Cardiac muscle cell (in vitro differentiated cells and primary cell): Measurements from ENCODE around the gene CHST11. TPM values are rescaled to one million over a fixed set of nuclear protein-coding genes. Genes with fewer than 3 reads are reported as not detected.
A peak's percentile ranks its signal among the peaks of the same experiment; 100 is the strongest.

Source experiments
- DNase-seq, 2 donors: peaks; one replicate each; pipeline versions ENCODE4 v3.0.0 to v3.0.0-alpha.2; 2010 to 2017; ENCODE audit warnings: low read depth in 1 of 2, low spot score in 1 of 2
- H3K27ac ChIP-seq: fragments of 200-600 bp; sonication (generic); 2 replicates; pipeline ENCODE4 v1.5.1; 2016
- H3K27me3 ChIP-seq: fragments of 200-600 bp; sonication (generic); 2 replicates; pipeline ENCODE4 v1.6.0; 2016; ENCODE audit warnings: control low read depth
- H3K36me3 ChIP-seq: fragments of 200-600 bp; sonication (generic); 2 replicates; pipeline ENCODE4 v1.5.1; 2016; ENCODE audit warnings: control low read depth
- H3K4me1 ChIP-seq: fragments of 200-600 bp; sonication (generic); 2 replicates; pipeline ENCODE4 v1.8.1; 2017; ENCODE audit warnings: low read depth, mild to moderate bottlenecking, mixed run types
- H3K4me3 ChIP-seq: fragments of 200-600 bp; sonication (generic); 2 replicates; pipeline ENCODE4 v1.5.1; 2016; ENCODE audit warnings: mild to moderate bottlenecking
- H3K9me3 ChIP-seq: fragments of 200-600 bp; sonication (generic); 2 replicates; pipeline ENCODE4 v1.5.1; 2017; ENCODE audit warnings: low read depth, mild to moderate bottlenecking, control low read depth
- polyA plus RNA-seq: library from polyadenylated mRNA; unstranded; fragments of >200 nt; fragmentation: Nextera tagmentation; extraction: Ambion mirVana; gene quantifications from 2 replicates; pipeline ENCODE4 v1.2.1, GENCODE V29; 2016
- total RNA-seq: library from RNA; depleted of rRNA; stranded (reverse); fragments of >200 nt; gene quantifications from 2 replicates; pipeline ENCODE4 v1.2.3, GENCODE V29; 2016
- TF ChIP-seq, protein P1 (sequence below): IDR thresholded peaks from 2 replicates; pipeline ENCODE4 v1.5.1; 2012; ENCODE audit warnings: low read depth, mild to moderate bottlenecking, low read length

The CHST11 gene
- total and polyA plus RNA-seq, 2 experiments from 2014 or later: 24.2 to 39.8 TPM

DNA sequence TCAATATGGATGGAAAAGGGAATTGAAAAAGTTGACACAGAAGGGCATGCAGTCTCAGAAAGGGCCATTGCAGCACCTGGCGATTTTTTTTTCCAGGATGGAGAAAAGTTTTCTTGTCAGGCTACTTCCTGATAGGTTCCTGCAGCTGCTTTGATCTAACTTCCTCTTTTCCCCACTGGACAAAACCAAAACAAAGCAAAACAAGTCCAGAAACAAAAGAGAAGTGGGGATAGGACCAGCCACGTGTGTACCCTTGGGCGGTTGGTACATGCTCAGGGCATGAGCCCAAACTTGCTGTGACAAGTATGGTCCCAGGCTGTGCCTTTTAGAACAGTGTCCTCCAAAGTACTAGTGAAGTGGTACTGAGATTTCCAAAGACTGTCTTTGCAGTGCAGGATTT lies 89.8 kb downstream of the CHST11 start:
- no peaks in the 10 kb centered on the region for H3K27me3 ChIP-seq
- no peak for DNase-seq
- no peak overlapping the region for H3K4me3 ChIP-seq
- peaks cover 8% of the 10 kb centered on the region for H3K4me1 ChIP-seq
- TF ChIP-seq, protein P1, sequence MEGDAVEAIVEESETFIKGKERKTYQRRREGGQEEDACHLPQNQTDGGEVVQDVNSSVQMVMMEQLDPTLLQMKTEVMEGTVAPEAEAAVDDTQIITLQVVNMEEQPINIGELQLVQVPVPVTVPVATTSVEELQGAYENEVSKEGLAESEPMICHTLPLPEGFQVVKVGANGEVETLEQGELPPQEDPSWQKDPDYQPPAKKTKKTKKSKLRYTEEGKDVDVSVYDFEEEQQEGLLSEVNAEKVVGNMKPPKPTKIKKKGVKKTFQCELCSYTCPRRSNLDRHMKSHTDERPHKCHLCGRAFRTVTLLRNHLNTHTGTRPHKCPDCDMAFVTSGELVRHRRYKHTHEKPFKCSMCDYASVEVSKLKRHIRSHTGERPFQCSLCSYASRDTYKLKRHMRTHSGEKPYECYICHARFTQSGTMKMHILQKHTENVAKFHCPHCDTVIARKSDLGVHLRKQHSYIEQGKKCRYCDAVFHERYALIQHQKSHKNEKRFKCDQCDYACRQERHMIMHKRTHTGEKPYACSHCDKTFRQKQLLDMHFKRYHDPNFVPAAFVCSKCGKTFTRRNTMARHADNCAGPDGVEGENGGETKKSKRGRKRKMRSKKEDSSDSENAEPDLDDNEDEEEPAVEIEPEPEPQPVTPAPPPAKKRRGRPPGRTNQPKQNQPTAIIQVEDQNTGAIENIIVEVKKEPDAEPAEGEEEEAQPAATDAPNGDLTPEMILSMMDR: no peak
- H3K9me3 ChIP-seq: no peaks in the 10 kb centered on the region
- H3K27ac ChIP-seq: no peak overlapping the region
- H3K36me3 ChIP-seq: no peaks in the 10 kb centered on the region

DNA sequence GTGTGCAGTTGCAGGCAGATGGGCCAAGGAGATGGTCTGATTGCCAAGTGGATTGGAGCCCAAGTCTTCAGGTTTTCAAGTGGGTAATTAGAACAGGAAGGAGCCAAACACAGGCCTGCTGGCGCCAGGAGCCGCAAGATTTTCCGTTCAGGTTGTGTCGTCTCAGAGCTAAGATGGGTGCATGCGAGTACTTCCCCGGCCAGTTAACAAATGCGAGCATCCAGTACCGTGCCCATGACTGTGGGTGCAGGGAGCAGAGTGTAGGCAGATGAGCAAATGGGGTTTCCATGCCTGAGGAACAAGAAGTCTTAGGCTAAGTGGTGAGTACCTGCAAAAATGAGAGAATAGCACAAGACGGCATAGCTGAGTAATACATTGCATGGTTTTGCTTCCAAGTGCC lies 90.5 kb downstream of the CHST11 start:
- Histone ChIP-seq H3K27ac (no peak overlapping the region), H3K27me3 (no peaks in the 10 kb centered on the region), H3K36me3 (no peaks in the 10 kb centered on the region), H3K9me3 (no peaks in the 10 kb centered on the region), H3K4me3 (no peak overlapping the region), H3K4me1 (peaks cover 11% of the 10 kb centered on the region)
- TF ChIP-seq, protein P1: no peak
- no peak for DNase-seq

DNA sequence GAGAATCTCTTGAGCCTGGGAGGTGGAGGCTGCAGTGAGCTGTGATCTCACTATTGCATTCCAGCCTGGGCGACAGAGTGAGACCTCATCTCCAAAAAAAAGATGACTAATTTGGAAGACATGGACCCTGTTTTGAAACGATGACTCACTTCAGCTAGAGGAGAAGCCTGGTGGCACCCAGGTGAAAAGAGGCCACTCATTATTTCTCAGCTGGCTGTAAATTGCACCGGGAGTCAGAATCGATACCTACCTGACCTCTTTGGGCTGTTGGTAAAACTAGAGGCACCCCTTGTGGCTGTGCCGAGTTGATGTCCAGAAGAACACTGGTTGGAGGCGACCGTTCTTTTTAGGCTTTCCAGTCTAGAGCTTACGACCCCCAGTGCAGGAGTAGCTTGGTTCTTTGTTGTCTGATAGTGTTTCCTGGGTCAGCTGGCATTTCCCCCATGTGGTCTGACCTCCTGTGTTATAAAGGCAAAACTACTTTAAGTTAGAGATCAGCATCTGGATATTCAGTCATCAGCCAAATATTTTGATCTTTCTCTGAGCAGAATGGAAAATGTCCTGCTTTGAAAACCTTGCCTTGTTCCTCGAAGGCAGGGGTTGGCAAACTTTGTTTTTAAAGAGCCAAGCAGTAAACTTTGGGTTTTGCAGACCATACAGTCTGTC lies 93.2 kb downstream of the CHST11 start:
- Histone ChIP-seq H3K9me3 (no peaks in the 10 kb centered on the region), H3K27me3 (no peaks in the 10 kb centered on the region), H3K36me3 (no peaks in the 10 kb centered on the region), H3K4me1 (peaks cover 11% of the 10 kb centered on the region), H3K27ac (no peak overlapping the region), H3K4me3 (no peak overlapping the region)
- TF ChIP-seq, protein P1: no peak
- DNase-seq: no peak

DNA sequence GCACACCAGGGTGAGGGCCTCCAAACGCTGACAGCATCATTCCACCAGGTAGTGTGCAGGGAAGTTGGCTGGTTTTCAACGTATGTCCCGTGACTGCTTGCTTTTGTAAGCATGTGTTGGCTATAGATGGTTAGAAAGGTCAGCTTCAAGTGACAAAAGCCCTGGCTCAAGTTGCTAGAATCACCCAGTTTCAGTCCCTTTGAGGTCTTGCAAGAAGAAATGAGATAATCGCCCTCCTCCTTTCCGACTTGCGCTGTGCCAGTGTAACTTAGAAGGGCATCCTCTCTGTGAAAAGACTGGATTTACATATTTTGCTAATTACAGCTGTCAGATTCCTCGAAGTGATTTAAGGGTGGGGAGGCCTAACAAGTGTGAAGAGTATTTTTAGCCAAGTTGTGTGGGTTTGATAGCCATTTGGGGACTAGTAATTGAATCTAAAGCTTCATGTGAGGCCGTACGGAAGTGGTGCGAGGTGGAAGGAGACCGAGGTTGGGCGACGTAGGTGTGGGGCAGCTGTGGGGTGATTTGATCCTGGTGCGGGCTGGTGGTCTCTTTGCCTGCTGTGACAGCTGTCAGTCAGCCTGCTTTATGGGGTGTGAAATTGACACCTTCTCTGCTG lies 94.7 kb downstream of the CHST11 start:
- DNase-seq: no peak
- Histone ChIP-seq H3K4me3 (no peak overlapping the region), H3K9me3 (no peaks in the 10 kb centered on the region), H3K27me3 (no peaks in the 10 kb centered on the region), H3K36me3 (no peaks in the 10 kb centered on the region), H3K4me1 (peaks cover 11% of the 10 kb centered on the region), H3K27ac (peak overlapping the region; percentile 17)
- TF ChIP-seq, protein P1: no peak

DNA sequence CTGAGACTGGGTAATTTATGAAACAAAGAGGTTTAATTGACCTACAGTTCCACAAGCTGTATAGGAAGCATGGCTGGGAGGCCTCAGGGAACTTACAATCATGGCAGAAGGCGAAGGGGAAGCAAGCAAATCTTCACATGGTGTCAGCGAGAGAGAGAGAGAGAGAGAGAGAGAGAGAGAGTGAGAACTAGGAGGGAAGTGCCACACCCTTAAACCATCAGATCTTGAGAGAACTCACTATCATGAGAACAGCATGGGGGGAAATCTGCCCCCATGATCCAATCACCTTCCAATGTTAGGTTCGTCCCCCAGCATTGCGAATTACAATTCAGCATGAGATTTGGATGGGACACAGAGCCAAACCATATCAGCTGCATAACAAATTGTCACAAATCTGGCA lies 96.7 kb downstream of the CHST11 start:
- Histone ChIP-seq H3K4me3 (no peak overlapping the region), H3K9me3 (no peaks in the 10 kb centered on the region), H3K36me3 (no peaks in the 10 kb centered on the region), H3K27ac (no peak overlapping the region), H3K27me3 (no peaks in the 10 kb centered on the region), H3K4me1 (peaks cover 11% of the 10 kb centered on the region)
- TF ChIP-seq, protein P1: no peak
- DNase-seq: no peak
